ENCODE measurements around the gene AGPAT4. TPM values are rescaled to one million over a fixed set of nuclear protein-coding genes. Genes with fewer than 3 reads are reported as not detected.

Gene AGPAT4
- total RNA-seq, 2 donors from 2014 or later = 61.0 to 61.1 TPM

- no peak overlapping the region for H3K4me3 Mint-ChIP-seq
- H3K4me3 ChIP-seq (ENCODE audit: low read length) = no peak overlapping the region
- TF ChIP-seq CTCF (conservative IDR thresholded peaks at IDR 0.05) = no peak
- peak overlapping the region; percentile 92 for H3K27ac Mint-ChIP-seq
- no peaks in the 10 kb centered on the region for H3K27me3 Mint-ChIP-seq (ENCODE audit: insufficient read depth)
- H3K9ac ChIP-seq (ENCODE audit: extremely low read depth, low read length, poor library complexity, severe bottlenecking) = no peak overlapping the region
- H3K27me3 ChIP-seq (ENCODE audit: control insufficient read depth, insufficient read depth, low read length, poor library complexity, severe bottlenecking) = no peaks in the 10 kb centered on the region
- H3K36me3 Mint-ChIP-seq (ENCODE audit: low read depth) = peaks cover 49% of the 10 kb centered on the region
- no peak overlapping the region for H3K27ac ChIP-seq (ENCODE audit: low read depth, low read length)
- H3K4me1 Mint-ChIP-seq = peaks cover 50% of the 10 kb centered on the region
- H3K9me3 ChIP-seq (ENCODE audit: control insufficient read depth, low read length) = peaks cover 9% of the 10 kb centered on the region
- DNase-seq = no peak
- H3K4me1 ChIP-seq (ENCODE audit: control insufficient read depth, insufficient read depth, low read length) = peaks cover 7% of the 10 kb centered on the region
- H3K36me3 ChIP-seq (ENCODE audit: control insufficient read depth, insufficient read depth, low read length) = peaks cover 27% of the 10 kb centered on the region
- peaks cover 10% of the 10 kb centered on the region for H3K9me3 Mint-ChIP-seq
Measured at GRCh38 chr6:161254126-161254463, 19.8 kb downstream of the AGPAT4 start.

- Histone ChIP-seq H3K36me3 (ENCODE audit: control insufficient read depth, insufficient read depth, low read length) (peaks cover 18% of the 10 kb centered on the region), H3K4me1 (ENCODE audit: control insufficient read depth, insufficient read depth, low read length) (peaks cover 3% of the 10 kb centered on the region), H3K9ac (ENCODE audit: extremely low read depth, low read length, poor library complexity, severe bottlenecking) (no peak overlapping the region), H3K27me3 (ENCODE audit: control insufficient read depth, insufficient read depth, low read length, poor library complexity, severe bottlenecking) (no peaks in the 10 kb centered on the region), H3K4me3 (ENCODE audit: low read length) (no peak overlapping the region), H3K27ac (ENCODE audit: low read depth, low read length) (peak overlapping the region; percentile 34), H3K9me3 (ENCODE audit: control insufficient read depth, low read length) (peaks cover 9% of the 10 kb centered on the region)
- peaks cover 32% of the 10 kb centered on the region for H3K4me1 Mint-ChIP-seq
- H3K36me3 Mint-ChIP-seq (ENCODE audit: low read depth) = peaks cover 49% of the 10 kb centered on the region
- H3K27me3 Mint-ChIP-seq (ENCODE audit: insufficient read depth) = no peaks in the 10 kb centered on the region
- H3K4me3 Mint-ChIP-seq = no peak overlapping the region
- 82 to 98% methylated on average over 5 to 8 of the region's 8 CpGs for WGBS, 2 experiments (ENCODE audit: insufficient coverage in 1 of 2, insufficient read length in 1 of 2)
- TF ChIP-seq CTCF (conservative IDR thresholded peaks at IDR 0.05) = no peak
- no peak overlapping the region for H3K27ac Mint-ChIP-seq
- H3K9me3 Mint-ChIP-seq = peaks cover 12% of the 10 kb centered on the region
- DNase-seq = no peak
Measured at GRCh38 chr6:161251345-161251744, 22.5 kb downstream of the AGPAT4 start.

GRCh38 chr6:161249327-161249726 is 24.5 kb downstream of the AGPAT4 start:
- Histone ChIP-seq H3K9ac (ENCODE audit: extremely low read depth, low read length, poor library complexity, severe bottlenecking) (no peak overlapping the region), H3K27me3 (ENCODE audit: control insufficient read depth, insufficient read depth, low read length, poor library complexity, severe bottlenecking) (no peaks in the 10 kb centered on the region), H3K9me3 (ENCODE audit: control insufficient read depth, low read length) (peaks cover 9% of the 10 kb centered on the region), H3K4me1 (ENCODE audit: control insufficient read depth, insufficient read depth, low read length) (no peaks in the 10 kb centered on the region), H3K27ac (ENCODE audit: low read depth, low read length) (no peak overlapping the region), H3K4me3 (ENCODE audit: low read length) (no peak overlapping the region), H3K36me3 (ENCODE audit: control insufficient read depth, insufficient read depth, low read length) (peaks cover 23% of the 10 kb centered on the region)
- peaks cover 60% of the 10 kb centered on the region for H3K36me3 Mint-ChIP-seq (ENCODE audit: low read depth)
- peaks cover 12% of the 10 kb centered on the region for H3K9me3 Mint-ChIP-seq
- no peak for TF ChIP-seq CTCF (conservative IDR thresholded peaks at IDR 0.05)
- H3K27ac Mint-ChIP-seq = no peak overlapping the region
- no peak overlapping the region for H3K4me3 Mint-ChIP-seq
- 100% methylated on average over 1 of the region's 1 CpG; no CpG with 5 or more reads in 1 of the 2 experiments for WGBS, 2 experiments (ENCODE audit: insufficient coverage in 1 of 2, insufficient read length in 1 of 2)
- DNase-seq = no peak
- no peaks in the 10 kb centered on the region for H3K27me3 Mint-ChIP-seq (ENCODE audit: insufficient read depth)
- H3K4me1 Mint-ChIP-seq = peaks cover 25% of the 10 kb centered on the region
